HG02870 (cell line): ENCODE data around the gene ZNF593.

Experiments
- ATAC-seq: cut with Tn5 transposase; IDR thresholded peaks from one replicate; pipeline ENCODE4 v1.9.1; 2021; ENCODE audit warnings: mild to moderate bottlenecking, moderate library complexity; ENCODE audit not compliant: unreplicated experiment

The ZNF593 gene

GRCh38 chr1:26145960-26146294, 23.8 kb upstream of the ZNF593 start:
- ATAC-seq: no peak

- ATAC-seq: no peak
Measured at GRCh38 chr1:26148887-26149286, 20.8 kb upstream of the ZNF593 start.

- no peak for ATAC-seq
Measured at GRCh38 chr1:26153966-26154532, 15.7 kb upstream of the ZNF593 start.

GRCh38 chr1:26154750-26155149, 15.0 kb upstream of the ZNF593 start:
- ATAC-seq: no peak

- ATAC-seq: no peak
Measured at GRCh38 chr1:26155370-26156284, 14.1 kb upstream of the ZNF593 start.

- ATAC-seq: no peak
Measured at GRCh38 chr1:26156285-26157038, 13.2 kb upstream of the ZNF593 start.

- no peak for ATAC-seq
Measured at GRCh38 chr1:26158271-26158907, 11.3 kb upstream of the ZNF593 start.

- no peak for ATAC-seq
Measured at GRCh38 chr1:26158908-26159742, 10.6 kb upstream of the ZNF593 start, which contains the start of gene FAM110D. FAM110D (plus strand) TSS chr1:26159079; CDS start chr1:26161292, 2,213 bp downstream.

DNA sequence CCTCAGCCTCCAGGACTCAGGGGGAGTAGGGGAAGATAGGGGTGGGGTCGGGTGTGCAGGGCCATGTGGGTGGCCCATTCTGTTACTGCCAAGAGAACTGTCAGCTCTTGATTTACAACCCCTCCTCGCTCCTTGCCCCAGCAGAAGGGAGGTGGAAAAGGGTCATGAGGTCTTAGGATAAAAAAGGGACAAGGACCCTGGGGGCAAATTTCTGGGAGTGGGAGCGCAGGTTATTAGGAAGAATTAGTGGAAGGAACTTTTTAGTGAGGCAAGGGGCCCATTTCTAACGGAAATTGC, 10.0 kb upstream of the ZNF593 start:
- no peak for ATAC-seq

DNA sequence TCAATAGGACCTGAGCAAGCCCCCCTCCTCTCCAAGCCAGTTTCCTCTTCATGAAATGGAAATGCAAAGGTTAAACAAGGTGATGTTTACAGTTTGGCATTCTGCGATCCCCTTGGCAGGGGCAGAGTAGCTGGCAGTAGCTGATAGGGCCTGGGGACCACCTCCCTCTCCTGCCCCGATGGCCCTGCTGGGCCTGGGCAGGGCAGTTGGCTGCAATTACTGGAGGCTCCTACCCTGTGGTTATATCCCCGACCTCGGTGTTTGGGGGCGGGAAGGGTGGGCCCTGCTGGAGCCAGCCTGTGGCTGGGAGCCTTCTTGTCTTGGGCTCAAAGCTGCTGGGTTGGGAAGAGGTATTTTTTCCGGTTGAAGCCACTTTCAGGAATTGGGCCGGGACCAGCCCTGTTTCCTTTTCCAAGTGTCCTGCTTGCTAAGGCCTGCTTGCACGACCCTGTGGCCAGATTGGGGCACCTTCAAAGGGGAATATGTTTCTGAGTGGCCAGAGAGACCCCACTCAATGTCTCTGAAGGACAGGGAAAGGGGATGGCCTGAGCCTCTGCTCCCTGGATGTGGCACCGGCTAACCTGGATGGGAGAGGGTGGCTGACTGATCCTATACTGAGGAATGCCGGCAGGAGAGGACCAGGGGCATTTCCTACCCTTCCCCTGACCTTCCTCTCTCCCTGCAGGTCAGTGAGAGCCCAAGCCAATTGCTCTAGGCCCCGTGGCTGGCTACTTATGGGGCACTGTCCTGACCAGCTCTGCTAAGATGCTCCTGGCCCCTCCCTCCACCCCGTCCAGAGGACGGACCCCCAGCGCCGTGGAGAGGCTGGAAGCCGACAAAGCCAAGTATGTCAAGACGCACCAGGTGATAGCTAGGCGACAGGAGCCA, 8.9 kb upstream of the ZNF593 start:
- ATAC-seq: no peak

DNA sequence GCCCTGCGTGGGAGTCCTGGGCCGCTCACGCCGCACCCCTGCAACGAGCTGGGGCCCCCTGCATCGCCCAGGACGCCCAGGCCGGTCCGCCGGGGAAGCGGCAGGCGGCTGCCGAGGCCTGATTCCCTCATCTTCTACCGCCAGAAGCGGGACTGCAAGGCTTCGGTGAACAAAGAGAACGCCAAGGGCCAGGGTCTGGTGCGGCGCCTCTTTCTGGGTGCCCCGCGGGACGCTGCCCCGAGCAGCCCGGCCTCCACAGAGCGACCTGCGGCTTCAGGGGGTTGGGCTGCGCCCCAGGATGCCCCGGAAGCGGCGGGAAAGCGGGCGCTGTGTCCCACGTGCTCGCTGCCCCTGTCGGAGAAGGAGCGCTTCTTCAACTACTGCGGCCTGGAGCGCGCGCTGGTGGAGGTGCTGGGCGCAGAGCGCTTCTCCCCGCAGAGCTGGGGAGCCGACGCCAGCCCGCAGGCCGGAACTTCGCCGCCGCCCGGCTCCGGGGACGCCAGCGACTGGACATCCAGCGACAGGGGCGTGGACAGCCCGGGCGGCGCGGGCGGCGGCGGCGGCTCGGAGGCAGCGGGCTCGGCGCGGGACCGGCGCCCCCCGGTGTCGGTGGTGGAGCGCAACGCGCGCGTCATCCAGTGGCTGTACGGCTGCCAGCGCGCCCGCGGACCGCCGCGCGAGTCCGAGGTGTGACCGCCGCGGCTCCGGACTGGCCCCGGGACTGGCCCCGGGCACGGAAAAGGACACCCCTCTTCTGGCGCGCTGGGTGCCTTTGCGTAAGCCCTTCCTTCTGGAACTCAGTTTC, 8.1 kb upstream of the ZNF593 start:
- ATAC-seq: no peak

GRCh38 chr1:26162220-26162709, 7.4 kb upstream of the ZNF593 start:
- ATAC-seq: no peak

GRCh38 chr1:26163684-26164035, 6.0 kb upstream of the ZNF593 start:
- no peak for ATAC-seq

- no peak for ATAC-seq
Measured at GRCh38 chr1:26164036-26164860, 5.5 kb upstream of the ZNF593 start.

- ATAC-seq: no peak
Measured at GRCh38 chr1:26164861-26165842, 4.6 kb upstream of the ZNF593 start.

GRCh38 chr1:26166719-26167281, 2.9 kb upstream of the ZNF593 start:
- ATAC-seq: no peak
